HEK293T (cell line): ENCODE data around the gene PDLIM1.
"Not testable (repeated sequence)": the region's sequence is repeated elsewhere in the genome, so short reads cannot be mapped to it uniquely, and the experiment has no call there.

ENCODE experiments used
- CTCF ChIA-PET: fragments of 350-600 bp; formaldehyde crosslinking; extraction: SDS; loops from one replicate; lab custom pipeline; 2021; ENCODE audit warnings: antibody characterized with exemption, inconsistent platforms; lab: Yijun Ruan, JAX
- POLR2A ChIA-PET: fragments of 350-600 bp; formaldehyde crosslinking; extraction: SDS; loops from one replicate; lab custom pipeline; 2020; ENCODE audit warnings: antibody characterized with exemption, inconsistent platforms; lab: Yijun Ruan, JAX
- DNase-seq: peaks from one replicate; pipeline ENCODE4 v3.0.0; 2012; ENCODE audit warnings: mixed read lengths; ENCODE audit errors: extremely low spot score
- ARNT ChIP-seq: fragments of 450-650 bp; IDR thresholded peaks from 2 replicates; pipeline ENCODE4 v1.6.1; 2017; ENCODE audit warnings: mild to moderate bottlenecking
- BHLHE40 ChIP-seq: fragments of 450-650 bp; IDR thresholded peaks from 2 replicates; pipeline ENCODE4 v1.6.1; 2016; ENCODE audit warnings: mild to moderate bottlenecking, moderate library complexity, borderline replicate concordance
- CTBP1 ChIP-seq: fragments of 450-650 bp; IDR thresholded peaks from 2 replicates; pipeline ENCODE4 v1.6.1; 2016; ENCODE audit warnings: borderline replicate concordance
- ELF4 ChIP-seq: fragments of 450-650 bp; IDR thresholded peaks from 2 replicates; pipeline ENCODE4 v1.6.1; 2017; ENCODE audit warnings: antibody characterized with exemption
- FOXA1 ChIP-seq: fragments of 450-650 bp; IDR thresholded peaks from 2 replicates; pipeline ENCODE4 v1.6.1; 2016; ENCODE audit warnings: mild to moderate bottlenecking
- FOXK2 ChIP-seq: fragments of 450-650 bp; IDR thresholded peaks from 2 replicates; pipeline ENCODE4 v1.6.1; 2016; ENCODE audit warnings: mild to moderate bottlenecking
- FOXM1 ChIP-seq: fragments of 450-650 bp; IDR thresholded peaks from 2 replicates; pipeline ENCODE4 v1.6.1; 2017; ENCODE audit warnings: mild to moderate bottlenecking, borderline replicate concordance
- HDGF ChIP-seq: fragments of 450-650 bp; IDR thresholded peaks from 2 replicates; pipeline ENCODE4 v1.6.1; 2017; ENCODE audit warnings: antibody characterized with exemption, borderline replicate concordance
- L3MBTL2 ChIP-seq: fragments of 450-650 bp; conservative IDR thresholded peaks from 2 replicates; pipeline ENCODE4 v1.6.1; 2016; ENCODE audit warnings: mild to moderate bottlenecking
- LEF1 ChIP-seq: fragments of 450-650 bp; IDR thresholded peaks from 2 replicates; pipeline ENCODE4 v1.6.1; 2017; ENCODE audit warnings: mild to moderate bottlenecking, borderline replicate concordance
- NFRKB ChIP-seq: fragments of 450-650 bp; IDR thresholded peaks from 2 replicates; pipeline ENCODE4 v1.6.1; 2016; ENCODE audit warnings: mild to moderate bottlenecking, moderate library complexity
- PKNOX1 ChIP-seq: fragments of 450-650 bp; IDR thresholded peaks from 2 replicates; pipeline ENCODE4 v1.6.1; 2016
- SP1 ChIP-seq: fragments of 450-650 bp; IDR thresholded peaks from 2 replicates; pipeline ENCODE4 v1.6.1; 2017
- SUZ12 ChIP-seq: fragments of 450-650 bp; IDR thresholded peaks from 2 replicates; pipeline ENCODE4 v1.6.1; 2016; ENCODE audit warnings: mild to moderate bottlenecking
- TARDBP ChIP-seq: fragments of 450-650 bp; IDR thresholded peaks from 2 replicates; pipeline ENCODE4 v1.6.1; 2016

The PDLIM1 gene

GRCh38 chr10:95243318-95243617 is 47.5 kb downstream of the PDLIM1 start:
- CTCF ChIA-PET, result interaction anchor here (0.6 to 2.6 kb wide), 11 partner anchors 17 to 576 kb away, joined by 3 to 23 read pairs (median 3); no protein-coding TSS in a partner anchor
- POLR2A ChIA-PET, result interaction anchor here (0.6 kb wide), 1 partner anchor 66 kb away, joined by 3 read pairs; no protein-coding TSS in a partner anchor

DNA sequence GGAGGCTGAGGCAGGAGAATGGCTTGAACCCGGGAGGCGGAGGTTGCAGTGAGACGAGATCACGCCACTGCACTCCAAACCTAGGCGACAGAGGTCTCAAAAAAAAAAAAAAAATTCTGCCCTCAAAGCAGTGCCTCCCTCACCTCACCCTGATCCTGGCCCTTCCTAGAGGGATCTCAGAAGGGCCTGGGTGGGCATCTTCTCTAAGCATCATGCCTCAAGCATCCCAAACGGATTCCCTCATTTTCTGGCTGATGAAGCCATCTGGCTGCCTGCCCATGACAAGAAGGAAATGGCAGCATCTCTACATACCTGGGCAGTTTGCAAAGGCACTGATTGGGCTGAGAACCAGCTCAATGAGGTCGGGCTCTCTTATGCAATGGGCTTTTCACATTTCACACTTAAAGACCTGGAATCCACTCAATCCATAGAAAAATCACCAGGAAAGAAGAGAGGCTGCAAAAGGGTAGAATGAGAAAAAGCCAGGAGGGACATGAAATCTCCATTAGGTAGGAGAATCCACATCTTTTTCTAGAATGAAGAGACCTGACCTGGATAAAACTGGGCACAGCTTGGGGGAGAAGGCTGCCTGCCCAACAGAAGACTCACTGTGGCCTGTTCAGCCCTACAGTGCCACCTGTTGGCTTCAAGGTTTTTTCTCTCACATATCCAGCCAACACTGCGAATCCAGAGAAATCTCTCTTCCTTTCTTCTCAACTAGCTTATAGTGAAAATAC is 48.1 kb downstream of the PDLIM1 start:
- TF ChIP-seq HDGF, result no peak
- no peak for TF ChIP-seq CTBP1
- TF ChIP-seq L3MBTL2, result no peak
- TF ChIP-seq ELF4, result no peak
- TF ChIP-seq SUZ12, result no peak
- TF ChIP-seq SP1, result no peak
- TF ChIP-seq FOXK2, result no peak
- no peak for TF ChIP-seq ARNT
- ChIA-PET CTCF (interaction anchor here (0.6 to 2.6 kb wide), 9 partner anchors 45 to 575 kb away, joined by 3 to 23 read pairs (median 3); no protein-coding TSS in a partner anchor), POLR2A (interaction anchor here (0.6 kb wide), 1 partner anchor 66 kb away, joined by 3 read pairs; no protein-coding TSS in a partner anchor)
- DNase-seq, result peak; percentile 62

More at GRCh38 chr10:95243318-95243617, 47.5 kb downstream of the PDLIM1 start:
- no peak for DNase-seq
- TF ChIP-seq TARDBP (no peak), ELF4 (no peak), SUZ12 (no peak), HDGF (no peak), NFRKB (no peak), BHLHE40 (no peak)

DNA sequence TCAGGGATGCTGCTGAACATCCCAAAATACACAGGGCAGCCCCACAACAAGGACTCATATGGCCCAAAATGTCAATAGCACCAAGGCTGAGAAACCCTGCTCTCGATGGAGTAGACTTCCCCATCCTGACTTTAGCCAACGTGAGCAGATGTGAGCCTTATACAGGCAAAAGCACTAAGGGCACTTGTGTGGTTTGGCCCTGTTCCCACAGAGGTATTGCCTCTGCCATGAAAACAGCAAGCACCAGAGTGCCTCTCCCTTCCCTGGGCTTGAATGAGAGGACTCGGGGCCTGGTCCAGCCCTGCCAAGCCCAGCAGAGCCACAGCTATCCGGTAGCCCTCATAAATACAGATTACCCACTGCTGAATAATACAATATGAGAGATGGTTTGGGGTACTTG is 49.3 kb downstream of the PDLIM1 start:
- TF ChIP-seq SP1, result no peak
- TF ChIP-seq ELF4, result no peak
- TF ChIP-seq TARDBP, result no peak
- no peak for TF ChIP-seq FOXM1
- TF ChIP-seq HDGF, result no peak
- no peak for TF ChIP-seq NFRKB
- no peak for TF ChIP-seq PKNOX1
- no peak for TF ChIP-seq LEF1
- TF ChIP-seq BHLHE40, result no peak
- TF ChIP-seq ARNT, result no peak
- no peak for DNase-seq
- CTCF ChIA-PET, result no interaction called here
- POLR2A ChIA-PET, result no interaction called here

- ChIA-PET CTCF (interaction anchor here (0.8 kb wide), 1 partner anchor 122 kb away, joined by 4 read pairs; no protein-coding TSS in a partner anchor), POLR2A (no interaction called here)
- no peak for TF ChIP-seq FOXA1
- no peak for DNase-seq
Observed at GRCh38 chr10:95240811-95241210, 50.0 kb downstream of the PDLIM1 start.

DNA sequence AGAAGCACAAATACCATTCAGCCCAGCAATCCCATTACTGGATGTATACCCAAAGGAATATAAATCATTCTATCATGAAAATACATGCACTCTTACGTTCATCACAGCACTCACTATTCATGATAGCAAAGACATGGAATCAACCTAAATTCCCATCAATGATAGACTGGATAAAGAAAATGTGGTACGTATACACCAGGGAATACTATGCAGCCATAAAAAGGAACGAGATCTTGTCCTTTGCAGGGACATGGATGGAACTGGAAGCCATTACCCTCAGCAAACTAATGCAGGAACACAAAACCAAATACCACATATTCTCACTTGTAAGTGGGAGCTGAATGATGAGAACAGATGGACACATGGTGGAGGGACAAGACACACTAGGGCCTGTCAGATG is 50.7 kb downstream of the PDLIM1 start:
- POLR2A ChIA-PET, DNase-seq: not testable (repeated sequence)
- CTCF ChIA-PET, result interaction anchor here (0.8 kb wide), 1 partner anchor 123 kb away, joined by 4 read pairs; no protein-coding TSS in a partner anchor

GRCh38 chr10:95237376-95238170 is 53.2 kb downstream of the PDLIM1 start:
- no peak for DNase-seq
- CTCF ChIA-PET, result interaction anchor here (1.5 kb wide), 1 partner anchor 128 kb away, joined by 4 read pairs; no protein-coding TSS in a partner anchor
- TF ChIP-seq FOXK2 (no peak), ARNT (no peak), L3MBTL2 (no peak)
- POLR2A ChIA-PET, result no interaction called here

GRCh38 chr10:95236068-95236903 is 54.5 kb downstream of the PDLIM1 start:
- no peak for DNase-seq
- POLR2A ChIA-PET, result no interaction called here
- no peak for TF ChIP-seq TARDBP
- TF ChIP-seq FOXA1, result no peak
- no peak for TF ChIP-seq SP1
- TF ChIP-seq LEF1, result no peak
- CTCF ChIA-PET, result interaction anchor here (1.5 kb wide), 1 partner anchor 130 kb away, joined by 4 read pairs; no protein-coding TSS in a partner anchor
